ENCODE measurements around the gene ASCL5.
"Not testable (repeated sequence)": the region's sequence is repeated elsewhere in the genome, so short reads cannot be mapped to it uniquely, and the experiment has no call there.

The ASCL5 gene, protein sequence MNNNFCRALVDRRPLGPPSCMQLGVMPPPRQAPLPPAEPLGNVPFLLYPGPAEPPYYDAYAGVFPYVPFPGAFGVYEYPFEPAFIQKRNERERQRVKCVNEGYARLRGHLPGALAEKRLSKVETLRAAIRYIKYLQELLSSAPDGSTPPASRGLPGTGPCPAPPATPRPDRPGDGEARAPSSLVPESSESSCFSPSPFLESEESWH

DNA sequence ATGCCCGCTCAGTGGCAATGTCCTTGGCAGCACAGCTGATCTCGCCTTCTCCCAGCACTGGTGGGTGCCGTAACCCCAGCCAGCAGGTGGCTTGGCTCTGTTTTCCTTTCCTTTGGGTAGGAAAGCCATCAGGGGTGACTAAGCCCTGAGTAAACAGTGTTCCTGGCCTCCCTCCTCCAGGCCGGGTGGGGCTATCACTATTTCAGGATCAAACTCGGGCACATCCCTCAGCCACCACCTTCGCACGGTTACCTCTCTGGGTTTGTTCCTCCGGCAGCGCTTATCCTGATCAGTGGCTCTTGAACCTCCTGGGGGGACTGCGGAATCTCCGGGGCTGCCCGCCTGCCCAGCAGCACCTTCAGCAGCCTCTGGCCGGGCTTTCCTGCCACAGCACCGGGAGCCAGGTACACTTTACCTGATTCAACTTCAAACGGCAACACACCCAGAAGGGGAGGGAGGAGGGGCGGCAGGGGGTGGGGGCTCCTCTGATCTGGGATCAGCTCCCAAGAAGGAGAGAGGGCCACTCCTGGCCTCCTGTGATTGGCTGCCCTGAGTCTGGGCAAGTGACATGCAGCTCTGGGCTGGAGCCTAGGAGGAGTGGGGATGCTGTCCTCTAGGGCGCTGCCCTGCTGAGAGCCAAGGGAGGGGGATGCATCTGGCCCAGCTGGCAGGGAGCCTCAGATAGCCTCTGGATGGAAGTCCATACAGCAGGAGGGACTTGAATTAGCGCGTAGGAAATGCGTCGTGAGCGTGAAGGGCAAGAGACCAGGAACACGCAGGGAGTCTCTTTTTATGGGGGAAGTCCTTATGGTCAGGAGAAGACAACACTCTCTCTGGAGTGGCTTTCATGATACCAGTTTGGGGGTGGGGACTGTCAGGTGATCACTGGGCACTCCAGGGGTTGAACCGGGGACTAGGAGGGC is at the start of gene ASCL5:
TSS of gene ASCL5 (minus strand) at position 353 of the 923 bp plus-strand sequence. CDS start 11,812 bp downstream, outside the sequence.
- no peak for DNase-seq

DNA sequence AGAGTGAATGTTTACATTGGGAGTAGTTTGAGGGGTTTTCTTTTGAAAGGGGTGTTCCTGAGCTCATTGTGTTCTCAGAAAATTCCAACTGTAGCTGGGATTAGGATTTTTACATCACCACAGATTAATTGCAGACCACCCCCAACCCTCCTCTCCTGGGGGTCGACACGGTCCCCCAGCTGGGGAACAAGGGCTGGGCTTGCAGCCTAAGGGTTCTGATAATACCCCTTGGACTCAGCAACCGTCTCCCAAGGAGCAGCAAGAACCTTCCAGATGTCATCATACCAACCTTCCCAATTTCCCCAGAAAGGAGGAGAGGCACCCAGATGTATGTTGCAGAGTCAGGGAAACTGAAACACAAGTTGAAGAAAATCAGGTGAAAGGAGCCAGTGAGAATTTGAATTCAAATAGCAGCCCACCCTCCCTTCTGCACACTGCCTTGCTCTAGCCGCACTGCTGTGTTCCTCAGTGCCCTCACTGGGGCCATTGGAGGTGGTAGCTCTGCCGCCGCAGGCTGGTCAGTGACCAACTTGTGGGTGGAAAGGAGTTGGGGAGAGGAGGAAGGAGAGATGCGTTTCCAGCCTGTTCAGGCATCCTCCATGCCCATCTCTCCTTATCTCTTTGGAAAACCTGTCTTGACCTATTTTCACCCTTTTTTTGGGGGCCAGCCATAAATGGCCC is 49.0 kb upstream of the ASCL5 start:
- DNase-seq: no peak

DNA sequence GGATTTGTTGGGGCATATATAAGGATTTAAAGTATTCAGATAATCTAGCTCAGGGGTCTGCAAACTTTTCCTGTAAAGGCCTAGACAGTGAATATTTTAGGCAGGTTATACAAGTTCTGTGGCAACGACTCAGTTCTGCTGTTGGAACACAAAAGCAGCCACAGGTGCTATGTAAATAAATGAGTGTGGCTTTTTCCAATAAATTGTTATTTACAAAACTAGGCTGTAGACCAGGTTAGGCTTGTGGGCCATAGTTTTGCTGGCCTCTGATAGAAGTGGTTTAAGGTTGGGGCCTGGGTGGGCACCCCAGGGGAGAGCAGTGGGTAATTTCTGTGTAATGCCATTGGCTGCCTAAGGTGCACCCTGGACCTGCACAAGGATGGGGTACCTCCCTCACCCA is 46.8 kb upstream of the ASCL5 start:
- DNase-seq: no peak

DNA sequence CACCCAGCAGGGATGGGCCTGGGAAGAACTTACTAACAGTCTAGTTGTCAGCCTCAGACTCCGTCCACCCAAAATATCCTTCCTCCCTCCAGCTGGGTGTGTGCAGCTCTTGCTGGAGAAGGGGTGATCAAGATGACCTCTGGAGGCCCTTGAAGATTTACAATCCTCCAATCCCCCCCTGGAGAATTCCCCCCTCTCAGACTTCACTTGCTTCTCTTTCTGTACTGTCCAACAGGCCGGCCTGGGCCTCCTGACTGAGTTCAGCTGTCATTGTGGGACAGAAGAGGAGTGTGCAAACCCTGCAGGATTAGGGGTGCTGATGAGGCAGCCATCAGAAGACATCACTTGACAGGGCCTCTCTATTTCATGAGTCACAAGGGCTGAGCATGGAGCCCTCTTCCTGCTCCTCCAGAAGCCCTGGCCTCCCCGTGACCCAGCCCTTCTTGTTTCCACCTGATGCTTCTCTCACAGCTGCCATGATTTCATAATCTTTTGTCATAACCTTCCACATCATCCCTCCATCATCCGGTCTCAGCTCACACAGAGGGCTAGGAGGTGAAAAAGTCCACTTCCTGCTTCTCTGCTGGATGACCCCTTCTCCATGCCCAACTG is 46.1 kb upstream of the ASCL5 start:
- no peak for DNase-seq

DNA sequence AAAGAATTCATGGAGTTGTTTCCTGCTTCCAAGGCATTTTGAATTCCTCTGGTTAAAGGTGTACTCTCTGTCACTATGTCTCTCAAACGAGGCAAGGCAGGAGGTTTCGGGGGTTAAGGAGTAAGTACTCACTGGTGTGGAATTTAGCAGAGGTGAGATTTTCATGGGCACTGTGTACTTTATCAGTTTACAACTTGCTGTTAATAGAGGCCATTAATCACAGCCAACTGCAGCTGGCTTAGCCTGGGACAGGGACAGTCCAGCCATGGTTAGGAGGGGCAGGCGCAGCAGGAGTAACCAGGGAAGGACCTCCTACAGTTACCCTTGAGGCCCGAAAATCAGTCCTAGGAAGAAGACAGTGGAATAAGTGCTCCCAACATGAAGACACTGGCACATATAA is 45.3 kb upstream of the ASCL5 start:
- no peak for DNase-seq

DNA sequence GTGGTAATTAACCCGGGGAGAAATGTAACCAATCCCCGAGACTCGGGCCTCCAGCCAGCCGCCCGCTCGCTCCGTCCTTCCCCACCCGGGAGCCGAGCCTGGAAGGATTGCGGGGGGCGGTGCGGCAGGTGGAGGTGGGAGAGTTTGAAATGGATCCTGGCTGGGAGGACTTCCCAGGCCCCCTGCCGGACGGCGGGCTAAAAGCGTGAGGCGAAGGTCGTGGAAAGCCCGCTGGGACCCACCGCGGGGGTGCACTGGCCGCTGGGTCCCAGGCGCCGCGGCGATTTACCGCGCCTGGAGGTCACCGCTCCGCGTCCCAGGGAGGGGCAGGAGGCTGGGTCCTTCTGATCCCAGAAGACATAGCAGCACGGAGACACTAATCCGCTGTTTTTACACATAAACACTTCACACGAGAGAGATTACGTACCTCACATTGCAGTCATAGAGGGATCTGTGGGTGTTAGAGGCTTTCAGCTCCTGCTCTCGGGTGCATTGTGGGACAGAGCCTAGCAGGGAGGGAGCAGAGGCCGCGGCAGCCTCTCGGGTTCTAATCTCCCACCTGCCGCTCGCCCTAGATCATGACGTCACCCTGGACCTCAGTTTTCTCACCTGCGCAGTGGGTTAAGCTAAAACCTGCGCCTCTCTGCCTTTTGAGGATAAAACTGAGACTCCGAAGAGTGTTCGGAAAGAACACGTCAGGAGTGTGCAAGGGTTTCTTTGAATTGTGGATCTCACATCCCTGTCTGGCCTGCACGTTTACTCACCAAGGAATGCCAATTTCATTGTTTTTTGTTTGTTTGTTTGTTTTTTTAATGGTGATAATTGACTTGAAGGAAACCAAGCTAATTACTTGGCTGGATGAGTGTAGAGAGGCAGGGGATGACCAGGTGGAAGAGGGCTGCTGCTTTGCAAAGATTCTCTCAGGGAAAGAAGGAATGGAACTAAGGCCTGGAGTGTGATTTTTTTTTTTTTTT is 44.4 kb upstream of the ASCL5 start:
- peak; percentile 73 for DNase-seq

DNA sequence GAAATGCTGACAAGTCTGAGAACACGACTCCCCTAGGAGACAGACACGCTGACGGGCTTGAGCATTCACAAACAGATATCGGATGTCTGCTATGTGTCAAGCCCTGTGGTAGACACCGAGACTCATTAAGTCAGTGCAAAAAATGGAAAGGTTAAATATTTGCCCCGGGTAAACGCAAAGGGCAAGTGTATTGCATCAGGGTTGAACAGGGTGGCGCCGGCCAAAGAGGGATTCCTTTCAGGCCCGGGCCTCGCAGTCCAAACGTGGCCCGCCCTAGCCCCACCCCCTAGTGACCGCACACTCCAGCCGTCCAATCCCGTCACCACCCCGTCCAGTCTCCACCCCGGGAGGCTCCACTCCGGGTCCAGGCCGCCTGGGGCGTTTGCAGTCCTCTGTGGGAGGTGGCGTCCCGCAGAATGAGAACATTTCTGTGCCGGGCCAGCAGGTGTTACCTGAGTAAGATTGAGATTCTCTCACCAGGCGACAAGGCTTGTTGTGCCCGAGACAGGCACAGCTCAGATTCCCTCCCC is 43.6 kb upstream of the ASCL5 start:
- DNase-seq: peak; percentile 87 to 88

DNA sequence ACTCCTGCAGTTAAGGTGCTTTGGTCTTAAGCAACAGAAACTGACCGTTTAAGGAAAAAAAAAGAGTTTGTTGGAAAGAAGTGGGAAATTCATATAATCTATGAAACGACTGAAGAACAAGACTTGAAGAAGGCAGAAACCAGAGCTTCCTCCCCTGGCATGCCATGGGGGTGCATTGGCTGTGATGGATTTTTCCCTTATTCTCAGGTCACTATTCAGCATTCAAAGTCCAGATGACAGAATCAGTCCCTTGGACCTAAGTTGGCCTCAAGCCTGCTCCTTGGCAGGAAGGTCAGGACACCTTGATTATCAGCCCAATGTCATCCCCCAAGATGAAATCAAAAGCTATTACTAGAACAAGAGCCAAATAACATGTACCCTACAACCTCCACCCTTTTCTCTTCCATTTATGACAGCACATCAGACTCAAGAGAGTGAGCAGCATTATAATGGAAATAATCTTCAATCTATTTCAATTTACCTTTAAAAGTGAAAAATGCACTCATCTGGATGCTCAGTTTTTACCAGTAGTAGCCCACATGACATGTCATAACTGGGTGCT is 43.1 kb upstream of the ASCL5 start:
- DNase-seq: no peak

DNA sequence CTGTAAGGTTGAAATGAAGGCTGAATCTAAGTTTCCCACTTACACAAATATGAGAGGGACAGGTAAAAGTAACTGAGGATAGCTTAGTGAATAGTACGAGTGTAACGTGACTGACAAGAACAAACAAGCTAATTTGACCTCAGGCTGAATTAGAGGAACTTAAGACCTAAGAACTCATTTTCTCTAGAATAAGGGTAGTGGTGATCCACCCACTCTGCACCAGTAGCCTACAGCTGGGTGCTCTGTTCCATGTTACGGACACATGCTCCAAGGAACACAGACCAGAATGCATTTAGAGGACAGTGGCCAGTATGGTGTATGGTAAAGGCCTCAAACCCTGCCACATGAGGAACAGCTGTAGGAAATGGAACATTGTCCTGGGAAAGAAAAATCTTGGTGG is 42.2 kb upstream of the ASCL5 start:
- DNase-seq: no peak

DNA sequence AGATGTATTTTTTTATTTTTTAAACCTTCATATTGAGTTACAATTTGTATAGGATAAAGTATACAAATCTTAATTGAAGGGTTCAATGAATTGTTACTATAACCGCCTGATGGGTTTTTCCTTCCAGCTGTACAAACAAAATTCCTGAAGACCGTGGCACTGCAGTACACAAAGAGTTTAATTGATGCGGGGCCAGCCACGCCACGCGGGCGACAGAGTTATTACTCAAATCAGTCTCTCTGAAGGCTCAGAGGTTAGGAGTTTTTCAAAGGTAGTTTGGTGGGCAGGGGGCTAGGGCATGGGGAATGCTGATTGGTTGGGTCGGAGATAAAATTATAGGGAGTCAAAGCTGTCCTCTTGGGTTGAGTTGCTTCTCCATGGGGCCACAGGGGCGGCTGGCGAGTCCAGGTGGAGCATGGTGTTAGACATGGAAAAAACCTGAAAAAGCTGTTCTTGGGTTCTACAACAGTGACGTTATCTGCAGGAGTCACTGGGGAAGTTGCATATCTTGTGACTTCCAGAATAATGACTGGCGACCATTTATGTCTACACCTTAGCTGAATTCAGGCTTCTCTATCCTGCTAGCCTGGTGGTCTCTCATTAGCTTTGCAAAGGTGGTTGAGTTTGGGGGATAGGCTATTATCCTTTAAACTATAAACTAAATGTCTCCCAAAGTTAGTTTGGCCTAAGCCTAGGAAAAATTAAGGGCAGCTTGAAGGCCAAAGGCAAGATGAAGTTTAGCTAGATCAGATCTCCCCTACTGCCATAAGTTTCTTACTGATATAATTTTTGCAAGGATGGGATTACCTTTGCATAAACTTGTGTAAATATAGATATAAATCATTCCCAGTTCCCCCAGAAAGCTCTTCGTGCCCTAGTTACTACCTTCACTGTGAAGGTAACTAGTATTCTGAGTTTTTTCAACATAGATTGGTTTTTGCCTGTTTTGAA is 40.3 kb upstream of the ASCL5 start:
- peak in 1 of 2 experiments; percentile 21 for DNase-seq

DNA sequence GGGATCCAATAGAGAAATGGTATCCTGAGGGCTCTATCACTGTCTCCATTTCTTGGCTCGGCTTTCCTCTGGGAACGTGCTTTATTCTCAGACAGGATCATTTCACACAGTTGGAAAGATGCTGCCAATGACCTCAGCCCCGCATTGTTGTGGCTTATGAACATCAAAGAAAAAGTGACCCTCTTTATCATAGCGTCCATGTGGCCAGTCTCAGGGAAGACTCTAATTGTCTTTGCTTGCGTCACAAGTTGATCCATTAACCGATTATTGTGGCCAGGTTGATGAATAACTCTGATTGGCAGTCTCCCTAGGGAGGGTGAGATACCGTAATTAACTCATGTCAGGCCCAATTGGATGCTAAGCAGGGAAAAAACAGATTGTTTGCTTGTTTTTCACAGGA is 37.7 kb upstream of the ASCL5 start:
- DNase-seq: peak; percentile 46 to 51

DNA sequence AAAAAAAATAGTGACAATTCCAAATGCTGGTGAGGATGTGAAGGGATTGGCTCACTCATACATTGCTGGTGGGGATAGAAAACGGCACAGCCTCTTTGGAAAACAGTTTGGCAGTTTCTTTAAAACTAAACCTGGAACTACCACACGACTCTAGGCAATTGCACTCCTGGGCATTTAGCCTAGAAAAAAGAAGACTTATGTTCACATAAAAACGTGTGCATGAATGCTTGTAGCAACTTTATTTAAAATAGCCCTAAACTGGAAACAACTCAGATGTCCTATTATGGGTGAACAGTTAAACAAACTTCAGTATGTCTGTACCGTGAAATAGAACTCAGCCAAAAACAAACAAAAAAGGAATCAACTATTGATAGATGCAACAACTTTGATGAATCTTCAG is 36.7 kb upstream of the ASCL5 start:
- no peak for DNase-seq

DNA sequence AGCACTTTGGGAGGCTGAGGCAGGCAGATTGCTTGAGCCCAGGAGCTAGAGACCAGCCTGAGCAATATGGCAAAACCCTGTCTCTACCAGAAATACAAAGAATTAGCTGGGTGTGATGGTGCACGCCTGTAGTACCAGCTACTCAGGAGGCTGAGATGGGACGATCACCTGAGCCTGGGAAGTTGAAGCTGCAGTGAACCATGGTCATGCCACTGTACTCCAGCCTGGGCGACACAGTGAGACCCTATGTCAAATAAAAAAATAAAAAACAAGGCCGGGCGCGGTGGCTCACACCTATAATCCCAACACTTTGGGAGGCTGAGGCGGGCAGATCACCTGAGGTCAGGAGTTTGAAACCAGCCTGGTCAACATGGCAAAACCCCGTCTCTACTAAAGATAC is 36.1 kb upstream of the ASCL5 start:
- DNase-seq: not testable (repeated sequence)

DNA sequence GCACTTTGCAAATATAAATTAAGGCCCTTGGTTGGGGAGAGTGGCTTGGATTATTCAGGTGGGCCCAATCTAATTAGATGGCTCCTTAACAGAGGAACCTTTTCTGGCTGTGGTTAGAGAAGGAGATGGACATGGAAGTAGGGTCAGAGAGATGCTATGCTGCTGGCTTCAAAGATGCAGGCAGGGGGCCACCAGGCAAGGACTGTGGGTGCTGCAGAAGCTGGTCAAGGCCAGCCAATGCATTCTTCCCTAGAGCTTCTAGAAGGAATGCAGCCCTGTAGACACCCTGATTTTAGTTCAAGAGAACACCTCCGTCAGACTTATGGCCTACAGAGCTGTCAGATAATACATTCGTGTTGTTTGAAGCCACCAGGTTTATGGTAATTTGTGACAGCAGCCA is 31.0 kb upstream of the ASCL5 start:
- DNase-seq: no peak

DNA sequence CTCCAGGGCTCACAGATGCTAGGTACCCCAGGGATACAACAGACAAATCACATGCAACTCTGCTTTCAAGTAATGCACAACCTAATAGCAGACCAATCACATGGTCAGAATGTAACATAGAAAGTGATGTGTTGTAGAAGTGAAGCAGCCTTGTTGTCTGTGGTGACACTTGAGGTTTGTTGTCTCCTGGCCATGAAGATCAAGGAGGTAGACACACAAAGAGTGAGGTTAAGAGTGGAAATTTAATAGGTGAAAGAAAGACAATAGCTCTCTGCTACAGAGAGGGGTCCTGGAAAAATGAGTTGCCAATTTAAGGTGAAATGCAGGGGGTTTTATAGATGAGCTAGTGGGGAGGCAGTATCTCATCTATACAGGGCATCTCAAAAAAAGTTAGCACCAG is 29.8 kb upstream of the ASCL5 start:
- DNase-seq: no peak

DNA sequence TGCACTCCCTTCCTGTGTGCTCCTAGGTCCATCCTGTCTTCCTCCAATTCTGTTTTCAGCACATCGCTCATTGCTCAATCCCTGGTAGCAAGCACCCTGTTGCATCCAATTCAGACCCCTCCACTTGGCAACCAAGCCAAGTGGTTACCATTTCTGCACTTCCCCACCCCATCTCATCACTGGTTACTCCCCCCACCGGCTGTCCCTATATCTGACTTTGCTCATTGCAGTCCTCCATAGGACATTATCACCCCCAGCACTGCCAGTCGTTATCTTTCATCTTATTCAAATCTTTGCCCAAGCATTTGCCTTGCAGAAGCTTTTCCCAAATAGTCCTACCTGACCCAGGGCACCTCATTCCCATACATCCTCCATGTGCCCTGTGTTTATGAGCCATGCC is 29.4 kb upstream of the ASCL5 start:
- no peak for DNase-seq

DNA sequence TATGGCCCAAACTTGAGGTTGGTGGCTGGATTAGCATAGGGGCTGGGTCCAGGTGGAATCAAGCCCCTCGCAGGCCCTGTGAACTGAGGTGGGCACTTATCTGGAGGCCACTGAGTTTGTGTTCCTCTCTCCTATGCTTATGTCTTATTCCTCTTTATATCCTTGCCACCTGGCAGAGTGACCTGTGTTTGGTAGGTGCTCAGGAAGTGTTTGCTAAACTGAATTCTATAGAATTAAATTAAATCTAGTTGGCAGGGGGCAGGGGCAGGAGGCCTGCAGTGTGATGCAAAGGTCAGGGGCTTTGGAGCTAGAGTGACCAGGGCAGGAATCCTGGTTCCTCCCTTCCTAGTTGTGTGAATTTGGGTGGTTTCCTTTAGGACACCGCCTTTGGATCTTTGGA is 28.4 kb upstream of the ASCL5 start:
- no peak for DNase-seq

DNA sequence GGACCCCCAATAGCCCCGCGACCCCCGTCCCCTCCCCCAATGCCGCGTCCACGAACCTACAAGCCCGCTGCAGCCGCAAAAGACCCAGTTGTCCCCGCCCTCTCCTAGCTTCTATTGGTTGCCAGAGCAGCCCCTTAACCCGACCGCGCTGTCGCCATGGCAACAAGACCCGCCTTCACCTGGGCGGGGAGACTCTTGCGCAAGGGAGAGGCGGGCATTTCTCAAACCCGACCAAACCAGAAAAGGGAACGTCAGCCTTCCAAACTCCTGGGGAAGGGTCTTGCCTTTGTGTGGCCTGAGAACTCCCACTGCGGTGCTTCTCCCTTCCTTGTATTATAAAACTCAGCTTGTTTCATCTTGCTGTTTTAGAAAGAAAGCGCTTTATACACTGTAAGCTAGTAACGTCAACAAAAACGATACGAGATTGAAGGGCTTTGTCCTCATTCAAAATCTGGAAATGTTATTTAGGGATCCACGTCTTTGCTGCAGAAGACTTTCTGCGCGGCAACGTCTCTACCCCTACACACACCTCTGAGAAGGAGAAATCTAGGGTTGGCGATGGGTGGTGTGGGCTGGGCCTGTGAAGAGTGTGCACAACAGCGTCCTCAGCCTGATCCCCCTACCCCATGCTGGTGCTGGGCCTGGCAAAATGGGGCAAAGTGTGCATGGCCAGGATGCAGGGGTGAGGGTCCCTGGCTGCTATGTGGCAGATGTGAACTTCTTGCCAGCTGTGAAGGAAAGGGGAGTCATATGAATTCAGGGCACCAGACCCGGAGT is 27.6 kb upstream of the ASCL5 start, which contains the start of gene TMEM9:
TSS of gene TMEM9 (minus strand) at position 86 of the 777 bp plus-strand sequence. CDS start 551 bp downstream, outside the sequence.
- peak; percentile 89 to 96 for DNase-seq

All from NCI-H1930 (cell line).